ENCODE measurements around the gene UCKL1.

- TF ChIP-seq CTCF (IDR thresholded peaks at IDR 0.05) (no peak), POLR2A (IDR thresholded peaks at IDR 0.05) (no peak)
Observed at GRCh38 chr20:63973160-63973479, 16.9 kb upstream of the UCKL1 start.
